Endothelial cell of umbilical vein (primary cell): Measurements from ENCODE around the gene FAM120A. TPM values are rescaled to one million over a fixed set of nuclear protein-coding genes. Genes with fewer than 3 reads are reported as not detected.

Experiments used
- BruUV-seq: library from RNA; stranded (reverse); fragments of 400-500 nt; replicated peaks from 2 replicates; lab custom pipeline; 2021; lab: Mats Ljungman, UMichigan
- CTCF ChIA-PET: fragments of 300-600, 350-600 bp; sonication (Branson Sonifier 250); formaldehyde crosslinking; loops from one replicate; lab custom pipeline; 2021; ENCODE audit warnings: antibody characterized with exemption, inconsistent platforms; lab: Charles Lee
- POLR2A ChIA-PET: fragments of 300-600, 350-600 bp; sonication (Branson Sonifier 250); formaldehyde crosslinking; loops from one replicate; lab custom pipeline; 2021; ENCODE audit warnings: antibody characterized with exemption, inconsistent platforms; lab: Charles Lee
- DNase-seq: peaks from one replicate; pipeline ENCODE4 v3.0.0-alpha.2; 2011; ENCODE audit warnings: low read depth, low spot score
- FAIRE-seq: peaks from 2 replicates; lab custom pipeline; 2011; peaks lifted over from hg19 to GRCh38; lab: Jason Lieb, UNC
- H2AFZ ChIP-seq: 2 replicates; pipeline ENCODE4 v1.6.0; 2012; ENCODE audit warnings: low read depth, low read length, control low read depth, inconsistent platforms
- H3K27ac ChIP-seq: 2 replicates; pipeline ENCODE4 v1.5.1; 2011; ENCODE audit warnings: low read depth, mild to moderate bottlenecking, control low read depth, low read length, moderate library complexity; ENCODE audit not compliant: insufficient read depth
- H3K27me3 ChIP-seq, 2 experiments: 2 replicates each; pipeline versions ENCODE4 v1.6.0 to v1.6.1; 2011; ENCODE audit warnings: low read length in 2 of 2, mixed read lengths in 1 of 2; ENCODE audit not compliant: control insufficient read depth in 2 of 2, insufficient read depth in 2 of 2
- H3K36me3 ChIP-seq, 2 experiments: 2 replicates in 1 of 2; 3 replicates in 1 of 2; pipeline ENCODE4 v1.5.1; 2011; ENCODE audit warnings: low read length in 2 of 2, mild to moderate bottlenecking in 1 of 2, moderate library complexity in 1 of 2; ENCODE audit not compliant: control insufficient read depth in 2 of 2, insufficient read depth in 2 of 2; ENCODE audit errors: extremely low read depth in 1 of 2
- H3K4me1 ChIP-seq: 3 replicates; pipeline ENCODE4 v1.5.1; 2011; ENCODE audit warnings: mild to moderate bottlenecking, low read length; ENCODE audit not compliant: control insufficient read depth, insufficient read depth; ENCODE audit errors: extremely low read depth
- H3K4me2 ChIP-seq: 2 replicates; pipeline ENCODE4 v1.6.1; 2011; ENCODE audit warnings: low read length, control low read depth, mixed read lengths; ENCODE audit not compliant: insufficient read depth
- H3K4me3 ChIP-seq, 3 experiments: fragments of 200-600 bp in 1 of 3; sonication (generic), shearing (Covaris generic) in 1 of 3; replicated peaks in 1 of 3; 2 replicates each; pipeline ENCODE4 v1.5.1; 2011 to 2016; ENCODE audit warnings: control low read depth in 3 of 3, low read length in 3 of 3, mild to moderate bottlenecking in 2 of 3, inconsistent platforms in 1 of 3, low read depth in 1 of 3, moderate library complexity in 1 of 3; ENCODE audit not compliant: insufficient read depth in 1 of 3
- H3K79me2 ChIP-seq: 2 replicates; pipeline ENCODE4 v1.6.0; 2012; ENCODE audit warnings: low read length, inconsistent platforms; ENCODE audit not compliant: control insufficient read depth, insufficient read depth
- H3K9ac ChIP-seq: replicated peaks from 2 replicates; pipeline ENCODE3; 2011; ENCODE audit warnings: low read length, control low read depth; ENCODE audit not compliant: insufficient read depth; ENCODE audit errors: extremely low read depth
- H3K9me1 ChIP-seq: replicated peaks from 3 replicates; pipeline ENCODE4 v1.6.0; 2011; ENCODE audit warnings: mild to moderate bottlenecking, low read length; ENCODE audit not compliant: control insufficient read depth, insufficient read depth; ENCODE audit errors: extremely low read depth
- H3K9me3 ChIP-seq: replicated peaks from 2 replicates; pipeline ENCODE4 v1.5.1; 2012; ENCODE audit warnings: low read length, inconsistent platforms; ENCODE audit not compliant: control insufficient read depth, insufficient read depth
- H4K20me1 ChIP-seq: replicated peaks from 2 replicates; pipeline ENCODE3; 2011; ENCODE audit warnings: mild to moderate bottlenecking, low read length; ENCODE audit not compliant: control insufficient read depth, insufficient read depth; ENCODE audit errors: extremely low read depth
- EZH2 ChIP-seq: IDR thresholded peaks from 2 replicates; pipeline ENCODE4 v1.6.1; 2012; ENCODE audit warnings: borderline replicate concordance, low read depth, mild to moderate bottlenecking, moderate library complexity, low read length, inconsistent platforms; ENCODE audit not compliant: severe bottlenecking
- FOS ChIP-seq: IDR thresholded peaks from 2 replicates; pipeline ENCODE4 v1.6.1; 2011; ENCODE audit warnings: mild to moderate bottlenecking, low read length, moderate library complexity, borderline replicate concordance; ENCODE audit not compliant: insufficient read depth
- JUN ChIP-seq: IDR thresholded peaks from 2 replicates; pipeline ENCODE4 v1.6.1; 2011; ENCODE audit warnings: borderline replicate concordance, low read depth; ENCODE audit not compliant: insufficient read length, insufficient read depth
- MYC ChIP-seq: IDR thresholded peaks from one replicate; pipeline ENCODE4 v1.6.1; 2011; ENCODE audit warnings: mild to moderate bottlenecking, low read depth, low read length
- dilution Hi-C: fragments of 300-500 bp; cut with MboI; formaldehyde crosslinking; loops from one replicate; pipeline ENCODE4 v1.15.0; 2019; ENCODE audit warnings: low sequenced_read_pairs; ENCODE audit not compliant: extremely low pct_ligation_motif_present
- intact Hi-C: fragments of 100-400 bp; cut with micrococcal nuclease; formaldehyde crosslinking; loops from one replicate; pipeline ENCODE4 v1.10.0; 2022
- polyA plus RNA-seq, 4 experiments: library from polyadenylated mRNA; depleted of rRNA in 3 of 4; stranded (reverse) in 3 of 4; unstranded in 1 of 4; fragments of >200 nt; gene quantifications; 2 replicates each; pipeline versions ENCODE4 v1.2.1 to v1.2.3, GENCODE V29; 2011 to 2012; ENCODE audit warnings: missing spikeins in 1 of 4
- total RNA-seq: library from RNA; stranded (reverse); gene quantifications from 2 replicates; pipeline ENCODE4 v1.2.3, GENCODE V29; 2021
- TF ChIP-seq, protein P1 (sequence below), 2 donors: IDR thresholded peaks; 1 replicate in 1 of 2; 2 replicates in 1 of 2; pipeline ENCODE4 v1.5.1; 2011; ENCODE audit warnings: low read length in 2 of 2, mild to moderate bottlenecking in 2 of 2, moderate library complexity in 2 of 2, control low read depth in 1 of 2, inconsistent platforms in 1 of 2, low read depth in 1 of 2; ENCODE audit not compliant: insufficient read depth in 1 of 2; ENCODE audit errors: extremely low read depth in 1 of 2
- TF ChIP-seq, protein P2 (sequence below): IDR thresholded peaks from 2 replicates; pipeline ENCODE4 v1.6.1; 2011; ENCODE audit not compliant: insufficient read depth, insufficient read length

FAM120A gene
- total and polyA plus RNA-seq, 2 donors (not counting 3 experiments of a cell fraction or from before 2014, with no cell fraction given): 66.8 to 126 TPM

DNA sequence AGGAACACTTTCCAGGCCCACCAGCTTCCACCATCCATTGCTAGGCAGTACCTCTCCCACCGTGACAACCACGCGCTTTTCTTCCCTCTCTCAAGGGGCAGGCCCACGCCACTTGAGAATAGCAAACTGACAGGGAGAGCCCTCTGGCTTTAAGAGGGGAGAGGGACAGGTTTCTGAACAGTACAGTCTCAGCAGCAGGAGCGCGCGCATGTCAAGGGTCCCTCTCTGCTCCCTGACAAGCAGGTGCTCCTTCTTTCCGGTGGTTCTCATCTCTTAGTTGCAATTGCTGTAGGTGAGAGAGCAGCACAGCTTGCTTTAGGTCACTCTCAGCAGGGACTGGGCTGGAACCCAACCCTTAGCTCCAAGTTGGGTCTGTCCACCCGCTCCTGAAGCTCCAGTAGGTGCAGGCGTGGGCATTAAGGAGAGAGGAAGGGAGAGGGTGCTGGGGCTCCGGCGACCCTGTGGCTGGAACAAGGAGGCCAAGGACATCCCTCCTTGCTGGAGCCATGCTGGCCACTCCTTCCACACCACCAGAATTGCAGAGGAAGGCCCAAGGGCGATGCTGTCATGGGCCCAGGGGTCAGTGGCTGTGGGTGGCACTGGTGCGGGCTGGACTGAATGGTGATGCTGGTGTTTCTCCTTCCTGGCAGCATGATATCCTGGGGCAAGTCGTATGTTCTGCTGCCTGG lies 115.9 kb downstream of the FAM120A start:
- Histone ChIP-seq H3K27ac (peak overlapping the region; percentile 84), H2AFZ (no peak overlapping the region), H3K79me2 (no peaks in the 10 kb centered on the region), H4K20me1 (no peaks in the 10 kb centered on the region), H3K9ac (peak overlapping the region; percentile 92), H3K4me3 (peak overlapping the region in 2 of 3 experiments; percentile 52 to 64), H3K27me3 (no peaks in the 10 kb centered on the region), H3K4me1 (peaks cover 16% of the 10 kb centered on the region), H3K9me3 (no peaks in the 10 kb centered on the region), H3K9me1 (no peaks in the 10 kb centered on the region), H3K36me3 (peaks cover 8 to 9% of the 10 kb centered on the region in 2 experiments), H3K4me2 (peak overlapping the region; percentile 78)
- CTCF ChIA-PET: interaction anchor here (1.0 to 2.4 kb wide), 15 partner anchors 8 to 462 kb away, joined by 3 to 46 read pairs (median 8); partner anchors contain the start of genes FAM120A, FAM120AOS and PHF2
- DNase-seq (no peak), FAIRE-seq (peak; percentile 4)
- TF ChIP-seq FOS (no peak), EZH2 (no peak), JUN (no peak), MYC (no peak)
- TF ChIP-seq, protein P1, sequence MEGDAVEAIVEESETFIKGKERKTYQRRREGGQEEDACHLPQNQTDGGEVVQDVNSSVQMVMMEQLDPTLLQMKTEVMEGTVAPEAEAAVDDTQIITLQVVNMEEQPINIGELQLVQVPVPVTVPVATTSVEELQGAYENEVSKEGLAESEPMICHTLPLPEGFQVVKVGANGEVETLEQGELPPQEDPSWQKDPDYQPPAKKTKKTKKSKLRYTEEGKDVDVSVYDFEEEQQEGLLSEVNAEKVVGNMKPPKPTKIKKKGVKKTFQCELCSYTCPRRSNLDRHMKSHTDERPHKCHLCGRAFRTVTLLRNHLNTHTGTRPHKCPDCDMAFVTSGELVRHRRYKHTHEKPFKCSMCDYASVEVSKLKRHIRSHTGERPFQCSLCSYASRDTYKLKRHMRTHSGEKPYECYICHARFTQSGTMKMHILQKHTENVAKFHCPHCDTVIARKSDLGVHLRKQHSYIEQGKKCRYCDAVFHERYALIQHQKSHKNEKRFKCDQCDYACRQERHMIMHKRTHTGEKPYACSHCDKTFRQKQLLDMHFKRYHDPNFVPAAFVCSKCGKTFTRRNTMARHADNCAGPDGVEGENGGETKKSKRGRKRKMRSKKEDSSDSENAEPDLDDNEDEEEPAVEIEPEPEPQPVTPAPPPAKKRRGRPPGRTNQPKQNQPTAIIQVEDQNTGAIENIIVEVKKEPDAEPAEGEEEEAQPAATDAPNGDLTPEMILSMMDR (IDR thresholded peaks at IDR 0.05; ENCODE audit: extremely low read depth in 1 of 2, insufficient read depth in 1 of 2, low read depth in 1 of 2, low read length in 2 of 2): no peak
- TF ChIP-seq, protein P2, sequence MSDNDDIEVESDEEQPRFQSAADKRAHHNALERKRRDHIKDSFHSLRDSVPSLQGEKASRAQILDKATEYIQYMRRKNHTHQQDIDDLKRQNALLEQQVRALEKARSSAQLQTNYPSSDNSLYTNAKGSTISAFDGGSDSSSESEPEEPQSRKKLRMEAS: no peak
- dilution Hi-C loops: no loop called here
- no TSS peak for BruUV-seq
- intact Hi-C loops: loop anchor here (5.0 to 10.0 kb wide), 2 partner anchors 253 to 470 kb away; partner anchors contain the start of gene CARD19
- POLR2A ChIA-PET: interaction anchor here (1.3 to 1.7 kb wide), 2 partner anchors 114 to 438 kb away, joined by 3 to 6 read pairs; partner anchors contain the start of gene FAM120AOS
